K562 (cell line): ENCODE measurements around the gene PLEKHA8. TPM values are rescaled to one million over a fixed set of nuclear protein-coding genes. Genes with fewer than 3 reads are reported as not detected.

Experiments
- ATAC-seq: fragments of 200-7000 bp; cut with Tn5 transposase; 3 replicates; pipeline ENCODE4 v1.9.1; 2020; ENCODE audit warnings: moderate library complexity
- BruUV-seq: library from RNA; stranded (reverse); fragments of 400-500 nt; replicated peaks from 2 replicates; lab custom pipeline; 2021; lab: Mats Ljungman, UMichigan
- CTCF ChIA-PET: fragments of 300-600 bp; formaldehyde crosslinking; extraction: SDS; loops from one replicate; lab custom pipeline; 2021; ENCODE audit warnings: low intra/inter-chr PET ratio; lab: Yijun Ruan, JAX
- POLR2A ChIA-PET: fragments of 300-600, 350-650 bp; sonication (Branson Sonifier 250); formaldehyde crosslinking; extraction: SDS; loops from one replicate; lab custom pipeline; 2021; ENCODE audit warnings: antibody characterized with exemption, inconsistent platforms; lab: Yijun Ruan, JAX
- DNase-seq, 4 experiments: peaks; one replicate each; pipeline versions ENCODE4 v3.0.0 to v3.0.0-alpha.2; 2011 to 2018; ENCODE audit warnings: low spot score in 3 of 4, mixed read lengths in 3 of 4; ENCODE audit errors: extremely low read depth in 1 of 4
- FAIRE-seq: peaks from 2 replicates; lab custom pipeline; 2011; peaks lifted over from hg19 to GRCh38; lab: Jason Lieb, UNC
- H2AFZ ChIP-seq: 2 replicates; pipeline ENCODE4 v1.6.0; 2011; ENCODE audit warnings: low read depth, low read length, control low read depth, inconsistent platforms
- H3K27ac ChIP-seq: fragments of 200-600 bp; 3 replicates; pipeline ENCODE4 v1.8.0; 2011; ENCODE audit warnings: low read depth, mild to moderate bottlenecking, control low read depth, inconsistent platforms, low read length, moderate library complexity, mixed read lengths; ENCODE audit errors: extremely low read depth
- H3K27me3 ChIP-seq, 2 experiments: fragments of 300-600 bp in 1 of 2; 2 replicates in 1 of 2; 3 replicates in 1 of 2; pipeline versions ENCODE4 v1.6.0 to v1.8.0; 2011; ENCODE audit warnings: inconsistent platforms in 2 of 2, low read length in 2 of 2, mild to moderate bottlenecking in 1 of 2, mixed read lengths in 1 of 2, moderate library complexity in 1 of 2; ENCODE audit not compliant: control insufficient read depth in 2 of 2, insufficient read depth in 2 of 2
- H3K36me3 ChIP-seq: fragments of 300-600 bp; 3 replicates; pipeline ENCODE4 v1.8.0; 2011; ENCODE audit warnings: mild to moderate bottlenecking, low read length, inconsistent platforms; ENCODE audit not compliant: control insufficient read depth, insufficient read depth
- H3K4me1 ChIP-seq, 2 experiments: fragments of 200-600 bp in 1 of 2; replicated peaks in 1 of 2; 2 replicates in 1 of 2; 3 replicates in 1 of 2; pipeline versions ENCODE4 v1.5.1 to v1.8.0; 2011; ENCODE audit warnings: inconsistent platforms in 2 of 2, low read length in 2 of 2, mild to moderate bottlenecking in 1 of 2, mixed read lengths in 1 of 2, moderate library complexity in 1 of 2; ENCODE audit not compliant: control insufficient read depth in 2 of 2, insufficient read depth in 2 of 2
- H3K4me2 ChIP-seq: 2 replicates; pipeline ENCODE4 v1.6.1; 2011; ENCODE audit warnings: low read length, control low read depth, inconsistent platforms, mixed read lengths; ENCODE audit not compliant: insufficient read depth
- H3K4me3 ChIP-seq: fragments of 200-600 bp; sonication (generic), shearing (Covaris generic); 2 replicates; pipeline ENCODE4 v1.5.1; 2016; ENCODE audit warnings: control low read depth, inconsistent platforms
- H3K79me2 ChIP-seq: fragments of 200-600 bp; 3 replicates; pipeline ENCODE4 v1.8.0; 2011; ENCODE audit warnings: low read length, inconsistent platforms; ENCODE audit not compliant: control insufficient read depth, insufficient read depth
- H3K9ac ChIP-seq, 2 experiments: 2 replicates each; pipeline versions ENCODE4 v1.6.0 to v1.6.1; 2011; ENCODE audit warnings: low read depth in 2 of 2, low read length in 2 of 2, control low read depth in 1 of 2, inconsistent platforms in 1 of 2, mild to moderate bottlenecking in 1 of 2, mixed read lengths in 1 of 2; ENCODE audit not compliant: insufficient read depth in 1 of 2
- H3K9me1 ChIP-seq: one replicate; pipeline ENCODE4 v1.6.0; 2011; ENCODE audit warnings: inconsistent platforms, mild to moderate bottlenecking, low read length, moderate library complexity; ENCODE audit not compliant: control insufficient read depth, insufficient read depth
- H3K9me3 ChIP-seq: replicated peaks from 2 replicates; pipeline ENCODE4 v1.5.1; 2011; ENCODE audit warnings: low read depth, low read length, inconsistent platforms; ENCODE audit not compliant: control insufficient read depth, insufficient read depth
- H4K20me1 ChIP-seq: replicated peaks from 2 replicates; pipeline ENCODE4 v1.6.1; 2011; ENCODE audit warnings: low read length, inconsistent platforms, mixed read lengths; ENCODE audit not compliant: control insufficient read depth, insufficient read depth
- CEBPB ChIP-seq: fragments of 450-650 bp; IDR thresholded peaks from 2 replicates; pipeline ENCODE4 v1.6.1; 2016; ENCODE audit warnings: missing genetic modification characterization, missing compliant biosample characterization
- CEBPG ChIP-seq, 3 experiments: fragments of 200-800 bp in 1 of 3; sonication (Bioruptor generic) in 1 of 3; sonication (generic) in 1 of 3; formaldehyde crosslinking in 1 of 3; IDR thresholded peaks in 2 of 3; conservative IDR thresholded peaks in 1 of 3; 2 replicates each; pipeline versions ENCODE4 v1.6.1 to v1.8.0; 2016 to 2022; ENCODE audit warnings: missing compliant biosample characterization in 2 of 3, missing genetic modification characterization in 2 of 3, mild to moderate bottlenecking in 1 of 3, missing genetic modification reagents in 1 of 3
- GABPB1 ChIP-seq: sonication (generic); formaldehyde crosslinking; IDR thresholded peaks from 2 replicates; pipeline ENCODE4 v1.8.0; 2022; ENCODE audit warnings: mild to moderate bottlenecking, missing genetic modification reagents
- IRF1 ChIP-seq: sonication (generic); formaldehyde crosslinking; IDR thresholded peaks from 2 replicates; pipeline ENCODE4 v1.8.0; 2022; ENCODE audit warnings: missing genetic modification reagents, mild to moderate bottlenecking, borderline replicate concordance
- NCOA4 ChIP-seq: fragments of 450-650 bp; IDR thresholded peaks from 2 replicates; pipeline ENCODE4 v1.6.1; 2018; ENCODE audit warnings: mild to moderate bottlenecking; ENCODE audit not compliant: partially characterized antibody
- RBFOX2 ChIP-seq: fragments of 200-400 bp; formaldehyde crosslinking; IDR thresholded peaks from 2 replicates; pipeline ENCODE4 v1.6.1; 2017; ENCODE audit warnings: low read depth, mild to moderate bottlenecking, low read length, moderate library complexity
- SIN3B ChIP-seq: fragments of 450-650 bp; IDR thresholded peaks from 2 replicates; pipeline ENCODE4 v1.6.1; 2017; ENCODE audit warnings: low read depth, mild to moderate bottlenecking, moderate library complexity
- SMC3 ChIP-seq: conservative IDR thresholded peaks from 2 replicates; pipeline ENCODE4 v1.6.1; 2011; ENCODE audit warnings: low read depth, low read length, improper control_type of control experiment; ENCODE audit not compliant: insufficient read depth
- ZBTB11 ChIP-seq, 3 experiments: fragments of 200-800 bp in 1 of 3; fragments of 250-450 bp in 1 of 3; fragments of 450-650 bp in 1 of 3; sonication (Bioruptor Pico) in 1 of 3; sonication (Bioruptor generic) in 1 of 3; formaldehyde crosslinking in 1 of 3; IDR thresholded peaks; 2 replicates each; pipeline versions ENCODE4 v1.6.1 to v1.8.0; 2016 to 2022; ENCODE audit warnings: mild to moderate bottlenecking in 2 of 3, missing genetic modification characterization in 2 of 3, missing compliant biosample characterization in 1 of 3, moderate library complexity in 1 of 3
- ZNF143 ChIP-seq: sonication (generic); formaldehyde crosslinking; IDR thresholded peaks from 2 replicates; pipeline ENCODE4 v1.9.0; 2022; ENCODE audit warnings: mild to moderate bottlenecking, missing genetic modification reagents
- WGBS: fragments of 100-300 bp; shearing (Covaris generic); methylation state at CpG from one replicate; pipeline ENCODE4 v1.1.6; 2016; ENCODE audit warnings: low coverage, mixed read lengths; ENCODE audit not compliant: insufficient coverage; ENCODE audit errors: missing lambda C conversion rate; 5-methylcytosine and 5-hydroxymethylcytosine counted together
- in situ Hi-C: fragments of 300-500 bp; cut with MboI; formaldehyde crosslinking; loops from 4 replicates; pipeline ENCODE4 v1.15.0; 2018; ENCODE audit warnings: inconsistent platforms, mixed read lengths
- intact Hi-C: fragments of 100-400 bp; cut with micrococcal nuclease; formaldehyde crosslinking; loops from 2 replicates; pipeline ENCODE4 v1.14.2; 2022
- polyA plus RNA-seq, 8 experiments: library from polyadenylated mRNA; depleted of rRNA in 4 of 8; stranded (reverse) in 5 of 8; unstranded in 3 of 8; fragments of >200 nt; fragmentation: Nextera tagmentation in 2 of 8; fragmentation: Illumina TruSeq in 1 of 8; extraction: Ambion mirVana in 2 of 8; extraction: Trizol in 1 of 8; gene quantifications; 2 replicates each; pipeline versions ENCODE4 v1.2.1 to v1.2.3, GENCODE V29; 2011 to 2014; ENCODE audit warnings: inconsistent platforms in 1 of 8, missing spikeins in 1 of 8
- total RNA-seq, 7 experiments: library from RNA; depleted of rRNA in 6 of 7; stranded (reverse); fragments of >200 nt in 6 of 7; fragmentation: Illumina TruSeq in 2 of 7; extraction: Trizol in 2 of 7; gene quantifications; 2 replicates each; pipeline versions ENCODE4 v1.2.1 to v1.2.3, GENCODE V29; 2011 to 2021; ENCODE audit warnings: low replicate concordance in 1 of 7

The PLEKHA8 gene
- total and polyA plus RNA-seq, 9 of the 15 experiments (the other 6 are each of a cell fraction or from before 2014, with no cell fraction given), result 3.2 to 16.3 (median 11.8) TPM

GRCh38 chr7:30001998-30002397 is 26.2 kb upstream of the PLEKHA8 start:
- 40% methylated on average over 2 of the region's 2 CpGs for WGBS
- Histone ChIP-seq H3K4me3 (no peak overlapping the region), H4K20me1 (no peaks in the 10 kb centered on the region), H3K4me1 (no peaks in the 10 kb centered on the region), H3K36me3 (no peaks in the 10 kb centered on the region), H3K9me3 (no peaks in the 10 kb centered on the region), H3K79me2 (no peaks in the 10 kb centered on the region), H3K9ac (no peak overlapping the region)
- intact Hi-C loops, result no loop called here
- FAIRE-seq, result no peak
- no peak for DNase-seq
- ChIA-PET CTCF (no interaction called here), POLR2A (interaction anchor here (1.2 kb wide), 1 partner anchor 22 kb away, joined by 3 read pairs; no protein-coding TSS in a partner anchor)
- ATAC-seq, result no peak
- TF ChIP-seq CEBPB (tag) (peak; percentile 80), ZNF143 (CRISPR knock-in tag) (no peak), CEBPG (CRISPR knock-in tag; IDR thresholded peaks at IDR 0.05) (no peak), CEBPG (tag; conservative IDR thresholded peaks at IDR 0.05 in 1 of 2, IDR thresholded peaks at IDR 0.05 in 1 of 2) (0 out of 4 replicates have a peak, but pooled peaks of 1 of the 2 experiments have one; percentile 38)
- TF ChIP-seq, all 486 proteins: peak for 2
- H3K9me1 ChIP-seq, result no peaks in the 10 kb centered on the region
- H2AFZ ChIP-seq, result no peak overlapping the region
- no peak overlapping the region for H3K4me2 ChIP-seq
- BruUV-seq, result no TSS peak
- no peaks in the 10 kb centered on the region for H3K27me3 ChIP-seq
- no peak overlapping the region for H3K27ac ChIP-seq
- in situ Hi-C loops, result no loop called here

GRCh38 chr7:30003098-30003497 is 25.1 kb upstream of the PLEKHA8 start:
- H3K4me3 ChIP-seq, result no peak overlapping the region
- FAIRE-seq (no peak), ATAC-seq (no peak), DNase-seq (no peak)
- no peak overlapping the region for H3K27ac ChIP-seq
- WGBS, result 5% methylated on average over 6 of the region's 6 CpGs
- CTCF ChIA-PET, result no interaction called here
- H4K20me1 ChIP-seq, result no peaks in the 10 kb centered on the region
- no peaks in the 10 kb centered on the region for H3K27me3 ChIP-seq
- peak overlapping the region; percentile 6; the same call in 1 of the 2 replicates for H2AFZ ChIP-seq
- POLR2A ChIA-PET, result interaction anchor here (1.0 to 1.2 kb wide), 2 partner anchors 10 to 21 kb away, joined by 3 to 4 read pairs; no protein-coding TSS in a partner anchor
- BruUV-seq, result no TSS peak
- no peaks in the 10 kb centered on the region for H3K79me2 ChIP-seq
- H3K9me3 ChIP-seq, result no peaks in the 10 kb centered on the region
- H3K36me3 ChIP-seq, result no peaks in the 10 kb centered on the region
- in situ Hi-C loops, result no loop called here
- intact Hi-C loops, result no loop called here
- H3K4me2 ChIP-seq, result no peak overlapping the region
- no peaks in the 10 kb centered on the region for H3K9me1 ChIP-seq
- H3K4me1 ChIP-seq, result no peaks in the 10 kb centered on the region
- H3K9ac ChIP-seq, result no peak overlapping the region
- TF ChIP-seq RBFOX2 (no peak), GABPB1 (no peak), NCOA4 (no peak), SMC3 (no peak), IRF1 (no peak), SIN3B (no peak), ZBTB11 (CRISPR knock-in tag; IDR thresholded peaks at IDR 0.05) (no peak)
